Activated CD4-positive, alpha-beta T cell treated with anti-CD3 and anti-CD28 coated beads, Interleukin-10, Interleukin-2, amounts not matched to agents 100 ng/mL and 50 ng/mL, durations not matched to agents 16 hours and 8 hours (primary cell): ENCODE results near the gene OLFML2B.

Source experiments
- DNase-seq: peaks from one replicate; pipeline ENCODE4 v3.0.0-alpha.2; 2020

The OLFML2B gene

DNA sequence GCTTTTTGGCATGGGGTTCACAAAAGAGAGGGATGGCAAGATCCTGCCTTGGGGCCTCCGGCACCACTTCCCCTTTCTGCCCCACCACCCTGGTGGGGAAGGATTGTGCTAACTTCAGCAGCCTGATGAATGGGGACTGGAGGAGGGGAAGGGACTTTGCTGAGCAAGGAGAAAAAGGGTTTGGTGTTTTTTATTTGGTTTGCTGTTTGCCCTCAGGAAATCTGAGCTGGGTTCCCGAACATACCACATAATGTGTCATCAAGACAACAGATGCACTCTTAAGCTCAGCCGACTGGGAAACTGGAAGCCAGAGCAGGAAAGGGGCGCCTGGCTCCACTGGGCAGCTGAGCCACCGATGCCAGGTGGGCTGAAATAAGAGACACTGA, 19.8 kb downstream of the OLFML2B start:
- peak; percentile 19 for DNase-seq

DNA sequence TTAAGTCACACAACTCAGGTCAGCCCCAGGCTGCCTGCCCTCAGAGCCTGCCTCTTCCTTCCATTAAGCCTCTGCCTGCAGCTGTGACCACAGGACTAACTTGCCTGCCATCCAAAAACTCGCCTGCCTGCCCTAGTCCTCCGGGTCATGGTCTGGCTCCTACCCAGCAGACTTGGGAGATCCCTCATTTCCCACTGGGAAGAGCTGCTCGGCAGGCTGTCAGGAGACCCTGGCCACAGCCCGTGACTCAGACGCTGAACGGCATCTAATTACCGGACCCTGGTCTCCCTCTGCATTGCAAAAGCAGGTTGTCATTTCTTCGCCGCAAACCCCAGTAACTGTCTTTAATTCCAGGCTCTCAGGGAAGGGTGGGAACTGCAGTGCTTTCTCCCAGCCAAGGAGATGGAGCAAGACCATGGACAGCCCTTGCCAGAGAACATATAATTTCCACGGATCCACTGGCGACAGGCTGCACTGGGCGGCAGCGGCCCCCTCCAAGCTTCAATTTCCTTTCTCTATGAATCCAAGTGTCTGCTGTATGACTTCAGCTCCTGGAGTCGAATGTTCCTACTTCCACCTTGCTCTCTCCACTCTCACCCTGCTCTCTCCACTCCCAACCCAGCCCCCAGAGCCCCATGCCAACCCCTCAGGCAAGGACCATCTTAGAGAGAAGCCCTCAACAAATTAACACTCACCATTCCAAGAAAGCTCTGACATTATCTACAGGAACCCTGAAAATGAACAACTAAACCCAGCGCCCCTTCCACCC, 20.4 kb downstream of the OLFML2B start:
- DNase-seq = no peak

DNA sequence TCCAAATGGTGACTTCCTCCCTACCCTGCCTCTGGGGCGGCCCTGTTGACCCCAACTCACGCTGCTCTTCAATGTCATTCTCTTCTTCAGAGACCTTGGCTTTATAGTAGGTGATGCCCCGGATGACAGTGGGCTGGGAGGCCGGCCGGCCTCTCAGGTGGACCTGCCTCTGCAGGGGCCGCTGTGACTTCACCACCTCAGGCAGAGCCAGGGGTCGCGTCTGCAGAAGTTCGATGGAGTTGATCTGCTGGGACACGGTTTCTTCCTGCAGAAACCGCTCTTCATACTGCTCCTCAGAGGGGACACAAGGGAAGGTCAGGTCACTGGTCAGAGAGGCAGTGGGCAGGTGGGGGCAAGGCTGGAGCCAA, 23.6 kb downstream of the OLFML2B start:
- no peak for DNase-seq

DNA sequence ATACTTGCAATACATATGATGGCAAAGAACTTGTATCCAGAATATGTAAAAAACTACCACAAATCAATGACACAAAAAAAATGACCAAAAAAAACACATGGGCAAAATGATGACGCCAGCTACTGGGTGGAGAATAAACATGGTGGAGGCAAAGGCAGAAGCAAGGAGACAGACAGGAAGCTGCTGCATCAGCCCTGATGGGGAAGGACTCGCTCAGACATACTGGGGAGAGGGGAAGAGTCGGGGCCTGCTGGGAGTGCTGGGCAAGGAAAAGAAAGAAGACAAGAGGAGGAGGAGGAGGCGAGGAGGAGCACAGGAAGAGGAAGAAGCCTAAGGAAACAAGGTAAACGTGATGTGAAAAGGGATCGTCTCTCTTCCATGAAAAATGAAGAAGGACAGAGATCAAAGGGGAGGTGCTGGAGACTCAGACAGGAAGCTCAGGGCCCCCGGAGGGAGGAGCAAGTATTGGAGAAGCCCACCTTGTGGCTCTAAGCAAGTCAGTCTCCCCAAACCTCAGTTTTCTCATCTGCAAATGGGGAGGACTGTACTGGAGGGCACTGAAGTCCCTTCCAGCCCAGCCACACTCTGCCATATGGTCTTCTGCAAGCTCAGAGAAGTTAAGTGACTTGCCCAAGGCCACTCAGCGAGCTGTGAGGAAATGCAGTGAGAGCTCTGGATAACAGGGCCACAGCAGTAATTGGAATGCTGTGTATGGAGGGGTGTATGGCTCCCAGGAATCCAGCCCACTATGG, 24.2 kb downstream of the OLFML2B start:
- DNase-seq = no peak

- DNase-seq = no peak
Observed at GRCh38 chr1:161998811-161999210, 24.9 kb downstream of the OLFML2B start.

DNA sequence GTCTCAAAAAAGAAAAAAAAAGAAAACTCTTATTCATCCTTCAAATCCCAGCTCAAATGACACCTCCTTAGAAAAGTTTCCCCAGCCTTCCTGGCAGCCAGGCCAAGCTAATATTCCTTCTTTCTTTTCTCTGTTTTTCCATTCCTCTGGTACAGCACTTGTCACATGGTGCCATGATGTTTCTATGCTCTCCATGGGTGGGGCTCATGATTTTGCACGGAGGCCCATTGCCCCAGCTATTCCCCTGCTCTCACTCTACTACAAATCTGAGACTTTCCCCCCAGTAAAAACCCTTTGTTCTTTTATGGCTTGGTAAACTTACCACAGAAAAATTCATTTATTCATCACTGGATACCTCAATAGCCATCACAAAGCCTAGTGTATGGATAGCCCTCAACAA, 26.5 kb downstream of the OLFML2B start:
- DNase-seq = no peak

DNA sequence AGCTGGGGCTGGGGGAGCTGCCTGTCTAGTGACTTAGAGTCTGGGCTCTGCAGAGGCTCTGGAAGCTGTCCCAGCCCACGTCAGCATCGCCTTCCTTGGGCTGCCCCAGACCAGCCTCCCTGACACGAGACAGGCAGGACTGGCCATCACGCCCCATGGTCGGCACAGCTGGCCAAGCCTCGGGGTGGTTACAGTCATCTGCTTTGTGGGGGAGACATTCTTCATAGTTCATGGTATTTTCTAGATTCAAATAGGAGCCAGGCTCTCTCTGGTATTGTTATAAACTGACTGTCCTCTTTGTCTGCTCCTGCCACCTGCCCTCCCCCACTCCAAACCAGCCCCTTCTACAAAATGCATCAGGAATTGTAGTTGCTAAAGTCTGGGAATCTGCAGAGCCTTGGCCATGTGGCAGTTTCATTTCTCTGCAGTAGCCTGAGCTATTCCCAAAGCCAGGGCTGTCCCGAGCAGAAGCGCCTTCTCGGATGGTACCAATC, 29.4 kb downstream of the OLFML2B start:
- DNase-seq = no peak

- no peak for DNase-seq
Observed at GRCh38 chr1:161993576-161993975, 30.1 kb downstream of the OLFML2B start.

DNA sequence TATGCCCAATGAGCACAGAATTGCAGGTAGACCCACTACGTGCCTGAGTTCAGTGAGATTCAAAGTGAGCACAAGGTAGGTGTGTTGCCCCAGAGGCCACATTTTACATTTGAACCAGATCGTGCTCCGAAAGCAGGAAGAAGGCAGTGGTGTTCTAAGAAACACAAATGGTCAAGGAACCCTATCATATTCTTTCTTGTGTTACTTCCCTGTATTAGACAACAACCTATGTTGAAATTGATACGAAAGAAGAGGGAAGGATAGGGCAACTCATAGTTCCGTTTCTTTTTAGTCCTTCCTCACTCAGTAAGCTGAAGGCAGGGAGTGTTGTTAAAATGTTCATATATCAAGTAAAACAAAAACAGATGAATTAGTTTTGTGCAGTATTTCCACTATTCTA, 33.9 kb downstream of the OLFML2B start:
- DNase-seq = no peak

- DNase-seq = peak; percentile 2
Observed at GRCh38 chr1:161989108-161989507, 34.6 kb downstream of the OLFML2B start.

DNA sequence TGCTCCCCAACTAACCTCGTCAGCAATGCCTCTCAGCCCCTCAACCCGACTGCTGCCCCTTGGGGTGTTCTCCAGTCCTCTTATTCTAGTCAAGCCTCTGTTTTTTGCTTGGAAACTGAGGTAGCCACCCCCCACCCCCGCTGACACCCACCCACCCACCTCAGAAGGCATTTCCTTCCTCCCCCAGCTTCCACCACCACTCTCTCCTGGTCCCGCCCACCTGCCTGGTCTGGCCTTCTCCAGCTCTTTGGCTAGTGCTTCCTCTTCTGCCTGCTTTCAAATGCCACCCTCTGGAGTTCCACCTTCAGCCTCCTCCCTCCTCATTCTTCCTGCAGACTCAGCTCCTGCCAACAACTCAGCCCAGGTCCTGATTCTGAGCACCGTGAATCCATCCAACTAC, 35.3 kb downstream of the OLFML2B start:
- DNase-seq = no peak

DNA sequence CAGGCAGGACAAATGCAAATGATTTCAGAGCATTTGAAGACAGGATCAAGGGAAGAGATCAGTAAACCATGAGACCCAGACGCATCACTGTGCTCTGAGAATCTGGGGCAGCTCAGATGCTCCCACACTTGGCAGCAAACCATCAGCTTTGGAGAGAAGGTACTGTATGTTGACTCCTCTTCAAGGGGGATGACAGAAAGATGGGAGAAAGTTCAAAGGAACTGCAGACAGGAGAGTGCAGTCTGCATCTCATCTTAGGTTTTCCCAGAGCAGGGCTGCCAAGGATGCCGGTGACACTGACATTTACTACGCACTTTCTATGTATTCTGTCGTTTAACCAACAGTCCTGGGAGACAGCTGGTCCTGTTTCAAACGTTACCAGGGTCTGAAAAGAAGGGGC, 35.8 kb downstream of the OLFML2B start:
- no peak for DNase-seq

DNA sequence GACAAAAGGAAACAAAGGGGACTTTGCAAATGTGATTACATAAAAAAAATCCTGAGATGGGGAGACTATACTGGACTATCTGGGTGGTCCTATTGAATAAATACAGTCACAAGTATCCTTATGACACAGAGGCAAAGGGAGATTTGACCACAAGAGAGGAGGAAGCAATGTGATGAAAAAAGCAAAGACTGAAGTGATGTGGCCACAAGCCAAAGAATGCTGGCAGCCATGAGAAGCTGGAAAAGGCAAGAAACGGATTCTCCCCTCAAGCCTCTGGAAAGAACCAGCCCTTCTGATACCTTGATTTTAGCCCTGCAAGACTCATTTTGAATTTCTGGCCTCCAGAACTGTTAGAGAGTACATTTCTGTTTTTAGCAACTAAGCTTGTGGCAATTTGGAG, 36.4 kb downstream of the OLFML2B start:
- DNase-seq = no peak

- DNase-seq = no peak
Observed at GRCh38 chr1:161986328-161986727, 37.3 kb downstream of the OLFML2B start.

DNA sequence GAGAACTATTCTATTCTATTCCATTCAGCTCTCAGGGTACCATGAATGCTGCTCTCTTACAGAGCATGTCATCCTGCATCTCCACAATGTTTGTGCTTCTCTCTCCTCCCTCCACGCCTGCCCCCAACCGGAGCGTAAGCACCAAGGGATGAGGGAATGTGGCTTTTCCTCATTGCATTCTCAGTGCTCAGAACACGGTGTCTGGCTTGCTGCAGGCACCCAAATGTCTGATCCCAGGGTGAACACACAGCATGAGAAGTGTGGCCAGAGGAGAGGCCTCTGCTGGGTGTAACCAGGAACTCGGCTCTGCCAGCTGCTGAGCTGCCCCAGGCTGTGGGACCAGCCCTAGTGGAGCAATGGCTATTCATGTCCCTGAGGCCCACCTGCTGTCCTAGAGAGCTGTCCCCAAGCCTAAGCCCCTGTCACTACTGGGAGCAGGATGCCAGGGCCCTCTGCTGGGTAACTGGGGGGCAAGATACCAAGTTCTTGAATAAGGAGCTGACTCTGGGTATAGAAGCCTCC, 38.3 kb downstream of the OLFML2B start:
- DNase-seq = no peak

GRCh38 chr1:161983725-161984124, 39.9 kb downstream of the OLFML2B start:
- DNase-seq = no peak

DNA sequence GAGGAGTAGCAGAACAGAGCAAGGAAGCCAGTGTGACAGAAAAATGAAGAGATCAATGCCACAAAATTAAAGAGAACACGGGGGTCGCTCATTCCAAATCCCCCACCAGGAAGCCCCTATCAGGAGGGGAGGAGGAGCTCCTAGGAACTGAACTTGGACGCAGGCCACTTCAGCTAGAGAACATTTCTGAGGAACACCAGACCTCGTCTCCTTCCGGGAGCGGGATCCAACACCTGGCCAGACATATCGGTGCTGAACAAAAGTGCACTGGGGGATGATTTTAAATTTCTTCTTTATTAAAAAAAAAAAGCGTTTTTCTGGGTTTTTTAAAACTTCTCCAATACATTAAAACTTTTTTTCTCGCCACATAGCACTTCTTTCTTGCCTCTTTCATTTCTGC, 40.8 kb downstream of the OLFML2B start:
- DNase-seq = no peak

DNA sequence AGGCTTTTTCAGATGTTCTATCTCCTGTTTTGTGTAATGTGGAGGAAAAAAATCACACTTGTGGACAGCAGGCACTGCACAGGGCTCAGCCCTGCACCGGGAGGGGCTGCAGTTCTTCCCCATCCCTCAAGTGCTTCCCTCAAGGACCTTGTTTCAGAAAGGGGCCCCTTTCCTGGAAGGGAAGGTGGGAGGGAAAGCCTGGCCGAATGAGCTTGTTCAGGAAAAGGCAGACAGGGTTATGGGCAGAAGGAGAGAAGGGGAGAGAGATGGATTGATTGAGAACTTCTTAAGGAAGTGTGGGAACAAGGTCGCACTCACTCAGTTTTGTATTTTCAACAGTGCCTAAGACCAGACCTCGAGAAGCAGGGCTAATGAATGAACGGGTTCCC, 41.2 kb downstream of the OLFML2B start:
- no peak for DNase-seq

DNA sequence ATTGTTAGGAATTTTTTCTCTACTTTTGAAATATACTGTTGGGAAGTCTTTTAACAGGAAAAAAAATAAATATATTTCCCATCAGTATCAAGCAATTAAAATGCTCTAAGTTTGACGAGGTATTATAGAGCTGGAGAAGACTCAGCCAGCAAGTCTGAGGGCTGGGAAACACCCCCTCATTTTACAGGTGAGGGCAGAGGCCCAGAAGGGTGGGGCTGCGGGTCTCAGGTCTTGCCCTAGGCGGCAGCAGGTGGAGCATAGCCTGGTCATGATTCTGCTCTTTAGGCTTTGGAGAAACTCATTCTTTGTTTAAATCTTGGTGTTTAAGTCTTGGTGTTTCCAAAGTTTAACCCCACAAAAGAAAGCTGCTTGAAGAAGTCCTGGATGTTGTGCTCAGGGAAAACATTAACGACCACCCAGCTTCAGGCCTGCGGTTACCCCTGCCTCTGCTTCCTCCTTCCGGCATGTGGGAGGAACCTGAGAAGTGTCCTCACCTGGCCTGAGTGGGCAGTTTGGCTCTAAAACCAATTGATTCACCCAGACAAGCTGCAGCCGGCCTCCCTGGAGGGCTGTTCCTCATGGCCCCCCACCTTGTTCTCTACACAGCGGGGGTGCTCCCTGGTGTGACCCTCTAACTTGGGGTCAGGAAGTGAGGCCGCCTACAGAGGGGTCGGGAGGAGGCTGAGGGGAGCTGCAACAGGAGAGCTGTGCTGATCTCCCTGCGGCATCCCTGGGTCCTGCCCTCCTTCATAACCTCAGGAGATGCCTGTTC, 41.7 kb downstream of the OLFML2B start:
- no peak for DNase-seq

DNA sequence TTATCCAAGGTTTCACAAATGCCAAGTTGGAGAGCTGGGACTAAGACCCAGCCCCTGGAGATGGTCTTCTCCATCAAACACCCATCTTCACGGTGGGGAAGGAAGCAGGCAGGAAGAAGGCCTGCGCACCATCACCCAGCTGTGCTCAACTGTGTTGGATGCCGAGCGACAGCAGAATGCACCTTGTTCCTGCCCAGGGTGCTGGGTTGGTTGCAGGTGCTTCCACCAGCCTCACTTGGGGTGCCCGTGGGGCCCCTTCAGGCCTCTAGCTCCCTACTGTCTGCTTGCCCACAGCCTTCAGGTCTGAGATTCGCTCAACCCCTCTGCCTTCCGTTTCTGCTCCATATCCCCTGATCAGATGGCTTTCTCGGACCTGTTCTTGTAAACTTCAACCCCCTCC, 42.5 kb downstream of the OLFML2B start:
- DNase-seq = no peak

- DNase-seq = no peak
Observed at GRCh38 chr1:161978011-161978790, 45.5 kb downstream of the OLFML2B start.
